GM19035 (cell line): ENCODE measurements around the gene RBPMS2.
"Not testable (repeated sequence)": the region's sequence is repeated elsewhere in the genome, so short reads cannot be mapped to it uniquely, and the experiment has no call there.

Experiments used
- ATAC-seq: cut with Tn5 transposase; IDR thresholded peaks from one replicate; pipeline ENCODE4 v1.9.1; 2021; ENCODE audit not compliant: unreplicated experiment

The RBPMS2 gene

DNA sequence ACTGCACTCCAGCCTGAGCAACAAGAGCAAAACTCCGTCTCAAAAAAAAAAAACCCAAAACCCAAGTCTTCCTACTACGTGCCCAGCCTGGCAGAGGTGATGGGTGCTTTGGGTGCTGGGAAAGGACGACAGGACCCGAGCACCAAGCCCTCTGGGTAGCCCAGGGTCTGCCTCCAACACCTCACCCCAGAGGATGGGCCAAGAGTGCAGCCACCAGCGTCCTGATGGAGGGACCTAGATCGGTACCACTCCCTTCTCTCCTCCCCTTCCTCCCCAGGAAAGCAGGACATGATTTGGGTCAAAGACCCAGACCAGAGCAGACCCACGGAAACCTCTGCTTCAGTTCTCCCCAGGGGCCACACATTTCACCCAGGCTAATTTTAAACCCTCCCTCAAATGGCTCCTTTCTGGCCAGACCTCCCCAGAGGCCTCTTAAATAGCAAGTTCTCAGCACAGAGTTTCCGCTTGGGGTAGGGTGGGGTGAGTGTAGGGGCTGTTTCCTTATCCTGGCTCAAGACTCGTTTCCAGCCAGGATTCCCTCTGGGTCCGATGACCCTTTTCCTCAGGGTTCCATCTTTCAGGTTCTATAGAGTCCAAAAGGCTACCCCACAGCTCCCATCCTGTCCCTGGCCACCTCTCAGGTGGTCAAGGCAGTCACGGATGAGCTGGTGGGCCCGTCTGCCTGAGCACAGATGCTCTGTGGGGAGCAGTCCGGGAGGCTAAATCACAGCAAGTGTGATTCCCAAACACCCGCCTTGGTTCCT is 20.5 kb downstream of the RBPMS2 start:
- peak; percentile 70 for ATAC-seq

DNA sequence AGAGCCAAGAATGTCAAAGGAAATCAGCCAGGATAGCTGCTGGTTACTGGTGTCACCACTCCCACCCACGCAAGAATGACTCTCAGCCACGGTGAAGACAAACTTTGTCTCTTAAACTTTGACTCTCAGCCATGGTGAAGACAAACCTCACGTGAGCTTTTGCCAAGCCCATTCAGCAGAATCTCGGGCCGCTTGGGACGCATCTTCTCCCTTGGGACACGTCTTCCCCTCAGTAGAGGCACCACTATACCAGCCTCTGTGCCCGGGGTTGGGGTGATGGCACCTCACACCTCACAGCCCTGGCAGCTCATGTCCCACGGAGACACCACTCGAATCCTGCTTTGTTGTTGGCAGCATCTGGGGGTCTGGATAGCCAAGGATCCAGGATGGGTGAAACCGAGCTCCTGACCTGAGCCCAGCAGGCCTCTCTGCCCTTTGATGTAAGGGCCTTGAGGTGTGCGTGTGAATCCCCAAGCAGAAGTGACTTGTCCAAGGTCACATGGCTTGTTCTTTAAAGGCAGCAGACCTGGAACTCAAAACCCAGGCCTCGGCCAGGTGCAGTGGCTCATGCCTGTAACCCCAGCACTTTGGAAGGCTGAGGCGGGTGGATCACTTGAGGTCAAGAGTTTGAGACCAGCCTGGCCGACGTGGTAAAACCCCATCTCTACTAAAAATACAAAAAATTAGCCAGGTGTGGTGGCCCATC is 21.8 kb downstream of the RBPMS2 start:
- no peak for ATAC-seq

DNA sequence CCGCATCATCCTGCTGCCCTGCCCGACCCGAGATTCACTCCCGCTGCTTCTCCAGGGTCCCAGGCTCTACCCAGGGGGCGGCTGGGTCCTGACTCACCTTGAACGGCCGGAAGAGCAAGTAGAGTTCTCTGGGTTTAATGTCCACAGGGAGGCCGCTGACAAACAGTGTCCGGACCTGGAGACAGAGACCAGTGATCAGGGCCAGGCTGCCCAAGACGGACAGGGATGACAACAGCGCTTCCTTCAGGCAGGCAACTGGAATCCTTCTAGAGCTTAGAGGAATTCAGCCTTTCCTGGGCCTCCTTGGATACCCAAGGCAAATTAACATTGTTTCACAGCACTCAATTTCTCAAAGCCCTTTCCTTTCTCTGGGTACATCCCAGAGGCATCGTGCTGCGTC is 23.9 kb downstream of the RBPMS2 start:
- ATAC-seq = no peak

DNA sequence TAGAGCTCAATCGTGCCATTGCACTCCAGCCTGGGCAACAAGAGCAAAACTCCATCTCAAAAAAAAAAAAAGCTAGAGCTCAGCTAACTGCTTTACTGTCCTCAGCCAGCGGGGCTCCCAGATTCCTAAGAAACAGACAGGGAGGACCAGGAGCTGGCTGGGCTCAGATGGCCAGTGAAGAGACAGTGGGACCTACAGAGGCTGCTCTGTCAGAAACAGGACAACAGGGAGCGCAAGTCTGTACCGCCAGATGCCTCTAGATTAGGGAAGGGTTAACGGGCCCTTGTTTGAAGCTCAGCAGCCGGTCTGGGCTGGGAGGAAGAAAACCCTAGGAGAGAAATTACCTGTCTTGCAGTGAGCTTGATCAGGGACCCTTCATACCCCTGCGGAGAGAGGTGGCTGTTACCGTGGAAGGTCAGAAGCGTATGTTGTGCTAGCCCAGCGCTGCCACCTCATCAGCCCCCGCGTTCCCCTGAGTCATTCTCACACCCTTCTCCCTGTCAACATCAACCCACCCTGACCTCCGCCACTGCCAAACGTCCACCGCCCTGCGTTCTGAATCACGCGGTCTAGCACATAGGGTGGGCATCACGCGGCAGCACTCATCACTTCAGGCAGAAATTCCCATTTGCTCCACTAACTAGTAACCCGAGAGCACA is 25.3 kb downstream of the RBPMS2 start:
- ATAC-seq = no peak

DNA sequence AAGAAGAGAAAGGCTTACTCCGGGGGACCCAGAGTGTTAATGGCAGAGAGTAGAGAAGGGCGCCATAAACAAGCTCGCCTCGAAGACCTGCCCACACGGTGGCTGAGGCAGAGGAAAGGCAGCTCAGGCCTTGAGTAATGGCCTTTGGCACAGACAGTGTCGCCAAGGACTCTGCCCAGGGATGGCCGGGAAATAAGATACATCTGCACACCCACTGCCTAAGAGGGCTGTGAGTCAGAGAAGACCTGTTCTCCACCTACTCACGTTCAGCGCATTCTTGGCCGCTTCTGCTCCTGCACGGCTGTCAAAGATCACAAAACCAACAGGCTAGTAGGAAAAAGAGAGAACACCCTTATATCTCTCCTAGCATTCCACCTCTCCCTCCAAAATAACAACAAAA is 26.2 kb downstream of the RBPMS2 start:
- ATAC-seq = no peak

DNA sequence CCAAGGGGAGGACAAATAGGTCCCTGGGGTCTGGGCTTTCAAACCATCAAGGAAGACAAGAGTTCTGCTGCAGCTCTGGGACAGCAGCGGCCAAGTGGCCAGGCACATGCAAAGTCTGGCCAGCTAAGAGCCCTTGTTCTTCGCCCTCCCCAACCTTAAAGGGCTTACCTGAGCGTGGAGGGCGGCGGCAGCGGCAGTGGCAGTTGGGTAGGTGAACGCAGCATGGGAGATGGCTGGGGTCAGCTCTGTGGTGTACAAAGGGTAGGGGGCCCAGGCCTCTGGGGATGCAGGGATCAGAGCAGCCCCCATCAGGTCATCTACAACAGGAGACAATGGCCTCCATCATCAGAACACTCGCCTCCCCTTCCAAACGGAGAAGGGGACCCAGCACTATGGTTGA is 27.1 kb downstream of the RBPMS2 start:
- no peak for ATAC-seq

DNA sequence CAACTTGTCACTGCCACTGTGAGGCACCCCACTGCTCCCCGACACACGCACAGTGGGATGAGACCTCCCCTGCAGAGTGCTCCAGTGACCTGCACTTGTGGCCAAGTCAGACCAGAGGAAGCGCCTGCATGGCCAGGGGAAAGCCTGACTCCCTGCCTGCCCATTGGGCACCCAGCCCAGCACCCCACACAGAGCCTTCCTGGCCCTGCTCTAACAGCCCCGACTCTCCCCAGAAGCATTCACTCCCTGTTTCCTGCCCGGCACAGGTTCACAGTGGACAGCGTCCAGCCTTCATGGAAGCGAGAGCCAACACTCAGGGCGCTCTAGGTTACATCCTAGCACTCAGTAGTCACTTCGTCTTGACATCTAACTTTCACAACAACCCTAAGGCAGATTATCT is 27.8 kb downstream of the RBPMS2 start:
- no peak for ATAC-seq

DNA sequence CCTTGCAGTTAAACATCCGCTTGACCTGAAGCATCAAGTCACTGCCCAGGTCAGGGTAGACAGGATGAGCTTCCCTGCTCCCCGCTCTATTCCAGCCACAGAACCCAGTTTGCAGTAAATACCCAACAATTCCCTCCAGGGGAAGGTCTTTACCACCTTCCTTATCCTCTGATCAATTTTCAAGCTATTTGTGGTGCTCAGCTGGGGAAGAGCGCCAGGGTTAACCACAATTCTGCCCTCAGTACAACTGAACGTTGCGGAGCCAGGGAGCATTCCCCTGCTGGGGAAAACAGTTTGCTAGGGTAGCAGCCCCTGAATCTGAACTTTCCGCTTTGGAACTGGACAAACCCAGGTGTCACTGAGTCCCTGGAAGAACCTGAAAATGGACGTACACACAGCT is 28.5 kb downstream of the RBPMS2 start:
- ATAC-seq = no peak

DNA sequence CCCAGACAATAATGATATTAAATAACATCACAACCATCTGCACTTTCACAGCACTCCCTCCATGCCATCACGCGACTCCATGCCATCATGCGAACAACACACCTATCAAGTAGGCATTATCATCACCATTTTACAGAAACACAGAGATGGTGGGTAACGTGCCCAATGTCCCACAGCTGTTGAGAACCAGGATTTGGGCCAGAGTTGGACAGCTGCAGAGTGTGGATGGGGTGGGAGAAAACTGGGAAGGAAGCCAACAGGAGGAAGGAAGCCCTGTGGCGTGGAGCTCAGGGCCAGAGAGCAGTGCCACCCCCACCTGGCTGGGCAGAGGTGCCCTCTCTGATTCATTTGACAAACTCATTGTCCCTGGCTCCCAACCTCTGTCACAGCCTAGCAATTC is 29.0 kb downstream of the RBPMS2 start:
- ATAC-seq = no peak

DNA sequence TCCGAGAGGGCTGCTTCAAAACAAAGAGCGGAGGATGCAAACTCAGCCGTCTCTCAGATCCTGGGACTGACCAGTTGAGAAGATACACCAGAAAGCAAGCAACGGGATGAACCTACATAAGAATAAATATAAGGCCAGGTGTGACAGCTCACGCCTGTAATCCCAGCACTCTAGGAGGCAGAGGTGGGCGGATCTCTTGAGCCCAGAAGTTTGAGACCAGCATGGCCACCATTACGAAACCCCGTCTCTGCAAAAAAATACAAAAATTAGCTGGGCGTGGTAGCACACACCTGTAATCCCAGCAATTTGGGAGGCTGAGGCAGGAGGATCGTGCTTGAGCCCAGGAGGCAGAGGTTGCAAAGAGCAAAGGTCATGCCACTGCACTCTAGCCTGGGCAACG is 31.7 kb downstream of the RBPMS2 start:
- no peak for ATAC-seq

DNA sequence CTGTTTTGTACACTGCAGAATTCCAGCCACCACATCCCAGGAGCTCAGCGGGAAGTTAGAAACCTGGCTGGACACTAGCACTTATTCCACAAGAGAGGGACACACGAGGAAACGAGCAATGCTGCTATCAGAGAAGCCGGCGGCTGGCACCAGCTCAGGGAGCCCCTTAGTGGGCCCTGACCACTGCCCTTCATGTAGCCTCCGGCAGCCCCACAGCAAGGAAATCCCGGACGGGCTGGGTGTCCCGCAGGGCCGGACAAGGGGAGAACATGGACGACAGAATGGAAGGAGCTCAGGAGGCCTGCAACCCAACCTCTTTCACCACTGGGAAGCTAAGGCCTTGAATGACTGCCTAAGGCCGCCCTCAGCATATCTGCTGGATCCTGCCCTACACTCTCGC is 32.5 kb downstream of the RBPMS2 start:
- ATAC-seq = no peak

DNA sequence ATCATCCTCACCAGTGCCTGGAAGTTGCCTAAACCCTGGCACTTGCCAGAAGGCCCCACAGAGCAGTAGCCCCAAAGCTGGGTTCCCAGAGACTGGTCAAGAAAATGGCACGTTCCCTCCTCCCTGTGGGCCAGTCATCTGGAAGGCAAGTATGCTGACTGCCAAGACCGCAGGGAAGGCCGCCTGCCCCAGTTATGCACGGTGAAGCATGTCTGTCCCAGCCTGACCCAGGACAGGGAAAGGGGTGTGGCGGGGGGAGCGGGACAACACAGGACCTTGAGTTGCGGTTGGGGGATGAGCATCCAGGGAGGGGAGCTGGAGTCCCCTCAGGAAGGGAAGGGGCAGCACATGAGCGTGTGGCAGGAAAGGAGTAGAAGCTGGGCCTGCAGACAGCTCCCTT is 33.0 kb downstream of the RBPMS2 start:
- ATAC-seq = no peak

DNA sequence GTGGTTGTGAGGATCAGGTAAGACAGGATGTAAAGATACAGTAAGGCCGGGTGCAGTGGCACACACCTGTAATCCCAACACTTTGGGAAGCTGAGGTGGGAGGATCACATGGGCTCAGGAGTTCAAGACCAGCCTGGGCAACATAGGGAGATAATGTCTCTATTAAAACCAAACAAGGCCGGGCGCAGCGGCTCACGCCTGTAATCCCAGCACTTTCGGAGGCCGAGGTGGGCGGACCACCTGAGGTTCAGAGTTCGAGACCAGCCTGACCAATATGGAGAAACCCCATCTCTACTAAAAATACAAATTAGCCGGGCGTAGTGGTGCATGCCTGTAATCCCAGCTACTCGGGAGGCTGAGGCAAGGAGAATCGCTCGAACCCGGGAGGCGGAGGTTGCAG is 33.7 kb downstream of the RBPMS2 start:
- ATAC-seq = not testable (repeated sequence)

DNA sequence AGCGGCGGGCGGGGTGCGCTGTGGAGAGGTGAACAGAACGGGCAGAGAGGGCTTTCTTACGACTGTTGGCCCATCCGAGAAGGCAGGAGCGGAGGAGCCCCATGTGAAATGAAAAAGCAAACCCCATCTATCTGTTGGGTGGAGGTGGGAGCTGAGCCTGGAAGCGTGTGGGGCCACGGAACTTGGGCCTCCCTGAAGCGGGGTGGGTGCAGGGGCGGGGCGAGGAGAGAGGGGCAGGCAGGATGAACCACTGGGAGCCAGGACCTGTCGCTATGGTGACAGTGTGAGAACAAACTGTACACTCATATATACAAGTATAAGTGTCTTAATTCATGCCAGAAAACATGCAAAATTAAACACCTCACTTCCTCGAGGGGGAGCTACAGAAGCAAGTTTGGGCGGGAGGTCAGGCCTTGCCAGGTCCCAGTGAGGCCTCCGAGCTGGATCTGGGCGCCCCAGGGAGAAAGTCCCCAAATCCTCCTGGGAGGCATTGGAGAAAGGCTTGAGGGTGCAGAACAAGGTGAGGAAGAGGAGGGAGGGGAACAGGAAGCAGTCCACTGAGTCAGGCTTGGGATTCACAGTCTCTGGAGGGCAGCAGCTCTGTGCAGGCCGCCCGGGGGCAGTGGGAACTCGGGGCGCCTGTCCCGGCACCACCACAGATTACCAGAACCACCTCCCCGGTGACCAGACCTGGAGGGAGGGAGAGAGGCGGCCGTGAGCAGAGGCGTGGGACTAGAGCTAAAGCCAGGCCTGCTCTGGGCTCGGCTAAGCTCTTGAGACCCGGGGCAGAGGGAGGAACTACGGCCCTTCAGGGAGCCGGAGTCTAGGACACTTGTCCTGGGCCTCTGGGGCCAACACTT is 34.8 kb downstream of the RBPMS2 start:
- no peak for ATAC-seq

DNA sequence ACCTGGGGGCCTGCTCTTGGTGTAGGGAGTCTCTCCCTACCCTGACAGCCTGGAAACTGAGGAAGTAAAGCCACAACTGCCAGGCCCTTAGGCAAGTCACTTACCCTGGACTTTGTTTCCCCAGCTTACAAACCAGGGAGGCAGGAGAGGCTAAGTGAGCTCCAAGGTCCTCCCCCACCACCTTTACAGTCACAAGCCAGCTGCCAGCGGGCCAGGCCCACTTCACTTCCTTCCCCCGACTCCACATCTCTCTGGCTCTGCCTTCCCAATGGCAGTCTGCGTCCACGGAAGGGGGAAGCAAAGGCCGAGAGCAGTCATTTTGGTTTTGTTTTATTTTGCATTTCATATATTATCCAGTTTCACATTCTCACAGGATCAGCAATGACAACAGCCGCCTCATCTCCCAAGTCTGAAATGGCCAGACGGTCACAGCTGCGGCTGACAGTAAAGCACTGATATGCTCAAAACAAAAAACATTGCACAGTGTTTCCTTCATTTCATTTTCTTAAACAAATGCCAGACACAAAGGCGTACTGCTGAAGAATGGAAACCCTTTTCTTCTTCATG is 35.7 kb downstream of the RBPMS2 start:
- ATAC-seq = no peak

DNA sequence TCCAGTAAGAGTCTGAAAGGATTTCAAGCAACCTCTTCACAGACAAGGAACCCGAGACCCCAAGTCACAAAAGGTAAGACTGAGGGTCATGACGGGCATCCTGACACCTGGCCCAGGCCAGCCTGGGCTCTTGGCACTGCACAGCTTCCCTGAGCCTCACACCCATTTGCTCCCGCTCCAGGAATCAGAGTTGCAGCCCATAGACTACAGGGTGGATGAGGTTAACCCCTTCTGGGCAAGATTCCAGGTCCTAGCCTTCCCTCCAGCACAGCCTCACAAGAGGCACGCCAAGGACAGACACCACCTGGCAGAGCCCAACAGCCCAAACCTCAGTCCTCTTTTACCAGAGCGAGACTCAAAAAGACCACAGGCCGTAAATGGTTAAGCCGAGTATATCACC is 36.2 kb downstream of the RBPMS2 start:
- ATAC-seq = no peak

DNA sequence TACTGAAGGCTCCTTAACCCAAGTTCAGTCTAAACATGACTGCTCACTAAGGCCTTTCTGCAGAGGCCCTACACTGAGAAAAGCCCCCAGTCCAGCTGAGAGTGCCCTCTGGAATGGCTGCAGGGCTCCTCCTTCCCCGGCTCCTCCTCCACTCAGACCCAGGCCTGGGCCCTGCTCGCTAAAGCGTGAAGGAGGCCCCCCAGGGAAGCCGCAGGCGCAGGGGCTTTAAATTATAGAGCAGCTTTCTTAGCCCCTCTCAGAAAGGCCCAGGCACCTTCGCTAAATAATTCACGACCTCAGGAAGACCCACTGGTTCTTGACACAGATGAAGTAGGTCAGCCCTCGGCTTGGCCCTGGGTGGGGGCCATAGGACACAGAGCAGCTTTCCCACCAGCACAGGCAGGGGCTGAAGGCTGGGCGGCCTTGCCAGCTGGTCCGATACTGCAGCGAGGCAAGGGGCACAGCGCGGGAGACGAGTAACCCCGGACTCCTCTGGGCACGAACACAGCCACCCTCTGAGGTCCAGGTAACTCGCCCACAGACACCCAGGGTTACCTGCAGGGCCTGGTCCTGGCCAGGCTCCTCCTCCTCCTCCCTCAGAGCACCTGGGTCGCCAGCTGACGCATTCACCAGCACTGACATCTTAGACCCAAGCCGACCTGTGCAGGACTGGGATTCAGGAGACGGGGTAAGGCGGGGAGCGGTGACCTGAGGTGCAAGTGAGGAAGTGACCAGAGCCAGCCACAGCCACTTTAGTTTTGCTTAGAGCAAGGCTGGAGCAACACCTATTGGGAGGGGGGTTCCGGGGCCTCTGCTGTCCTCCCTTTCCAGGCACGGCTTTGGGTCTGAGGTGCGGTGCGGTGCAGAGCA is 36.9 kb downstream of the RBPMS2 start:
- ATAC-seq = no peak

DNA sequence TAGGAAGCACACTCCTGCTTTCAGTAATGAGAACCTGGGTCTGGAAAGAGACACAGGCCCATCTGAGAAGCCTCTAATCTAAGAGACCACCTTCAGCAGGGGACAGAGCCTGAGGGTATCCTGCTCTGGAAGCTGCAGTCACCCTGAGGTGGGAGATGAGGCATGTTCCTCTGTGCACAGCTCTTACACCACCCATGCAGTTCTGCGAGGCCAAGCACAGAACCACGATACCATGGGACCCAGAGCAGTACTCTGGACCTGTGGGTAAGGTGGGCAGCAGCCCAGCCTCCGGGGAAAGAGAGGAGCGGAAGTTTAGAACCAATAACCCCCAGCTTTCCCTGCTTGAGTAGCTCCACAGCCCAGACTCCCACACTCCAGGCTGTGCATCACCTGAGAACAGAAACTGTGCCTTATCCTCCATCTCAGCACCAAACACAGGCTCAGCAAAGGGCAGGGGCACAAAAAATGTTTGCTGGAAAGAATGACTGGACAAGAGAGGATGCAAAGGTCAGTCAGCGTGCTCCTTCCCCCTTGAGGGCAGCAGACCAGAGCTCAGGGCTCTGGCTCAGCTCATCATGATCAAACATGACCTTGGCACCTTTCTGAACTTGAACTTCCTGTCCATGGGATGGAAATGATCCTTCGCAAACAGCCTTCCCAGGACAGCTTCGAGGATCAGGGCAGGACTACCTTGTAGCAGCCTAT is 43.1 kb downstream of the RBPMS2 start:
- no peak for ATAC-seq

DNA sequence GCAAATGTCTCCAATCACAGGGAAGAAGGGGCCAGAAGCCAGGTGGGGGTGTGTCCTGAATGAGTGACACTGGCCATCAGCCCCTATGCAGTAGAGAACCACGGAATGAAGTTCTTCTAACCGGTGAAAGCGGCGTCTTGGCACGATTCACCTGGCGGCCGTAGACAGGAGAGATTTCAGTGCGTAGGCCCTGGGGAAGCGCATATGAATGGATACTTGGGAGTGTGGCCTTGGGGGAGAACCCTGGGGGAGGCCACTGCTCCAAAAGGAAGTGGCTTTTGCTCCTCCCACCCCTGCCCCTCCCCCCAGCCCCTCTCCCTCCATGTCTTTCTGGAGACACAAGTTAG is 43.6 kb downstream of the RBPMS2 start:
- no peak for ATAC-seq
